Ishikawa (cell line): ENCODE measurements around the gene PCID2.

ENCODE experiments used
- CEBPB ChIP-seq: IDR thresholded peaks from 2 replicates; pipeline ENCODE4 v1.6.1; 2012
- CREB1 ChIP-seq: IDR thresholded peaks from 2 replicates; pipeline ENCODE4 v1.6.1; 2012; ENCODE audit warnings: low read depth
- EGR1 ChIP-seq: IDR thresholded peaks from 2 replicates; pipeline ENCODE4 v1.6.1; 2012
- EP300 ChIP-seq: IDR thresholded peaks from 2 replicates; pipeline ENCODE4 v1.6.1; 2012; ENCODE audit warnings: borderline replicate concordance
- FOXM1 ChIP-seq: IDR thresholded peaks from 2 replicates; pipeline ENCODE4 v1.6.1; 2012; ENCODE audit warnings: low read depth, borderline replicate concordance
- NFIC ChIP-seq: IDR thresholded peaks from 2 replicates; pipeline ENCODE4 v1.6.1; 2012
- RAD21 ChIP-seq: IDR thresholded peaks from 2 replicates; pipeline ENCODE4 v1.6.1; 2012; ENCODE audit warnings: low read depth
- TAF1 ChIP-seq: IDR thresholded peaks from 2 replicates; pipeline ENCODE4 v1.6.1; 2012; ENCODE audit warnings: low read depth, mild to moderate bottlenecking
- TCF12 ChIP-seq: IDR thresholded peaks from 2 replicates; pipeline ENCODE4 v1.6.1; 2012; ENCODE audit warnings: low read depth
- TEAD4 ChIP-seq: IDR thresholded peaks from 2 replicates; pipeline ENCODE4 v1.6.1; 2012
- YY1 ChIP-seq: IDR thresholded peaks from 2 replicates; pipeline ENCODE4 v1.6.1; 2012; ENCODE audit warnings: low read depth
- ZBTB7A ChIP-seq: IDR thresholded peaks from 2 replicates; pipeline ENCODE4 v1.6.1; 2012; ENCODE audit warnings: low read depth
- TF ChIP-seq, protein P1 (sequence below): IDR thresholded peaks from 2 replicates; pipeline ENCODE4 v1.6.1; 2012
- TF ChIP-seq, protein P2 (sequence below): IDR thresholded peaks from 2 replicates; pipeline ENCODE4 v1.6.1; 2012
- TF ChIP-seq, protein P3 (sequence below): IDR thresholded peaks from 2 replicates; pipeline ENCODE4 v1.6.1; 2012; ENCODE audit warnings: low read depth, mild to moderate bottlenecking

Gene PCID2

DNA sequence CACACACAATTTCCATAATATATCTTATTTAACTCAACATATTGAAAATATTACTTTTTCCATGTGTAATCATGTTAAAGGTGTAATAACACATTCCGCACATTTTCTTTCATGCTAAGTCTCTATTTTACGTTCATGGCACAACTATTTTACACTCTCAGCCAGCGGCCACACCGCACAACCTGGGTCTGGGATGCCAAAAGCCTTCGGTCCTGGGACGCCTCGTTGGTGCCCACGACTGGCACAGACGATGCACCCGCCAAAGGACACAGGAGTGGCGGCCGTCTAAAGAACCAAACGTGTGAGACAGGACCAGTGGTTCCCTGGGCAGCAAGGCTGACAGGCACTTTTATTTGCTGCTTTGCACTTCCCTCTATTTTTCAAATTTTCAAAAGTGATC lies 60.1 kb downstream of the PCID2 start:
- TF ChIP-seq EP300 = no peak
- TF ChIP-seq FOXM1 = no peak
- TF ChIP-seq TEAD4 = no peak

DNA sequence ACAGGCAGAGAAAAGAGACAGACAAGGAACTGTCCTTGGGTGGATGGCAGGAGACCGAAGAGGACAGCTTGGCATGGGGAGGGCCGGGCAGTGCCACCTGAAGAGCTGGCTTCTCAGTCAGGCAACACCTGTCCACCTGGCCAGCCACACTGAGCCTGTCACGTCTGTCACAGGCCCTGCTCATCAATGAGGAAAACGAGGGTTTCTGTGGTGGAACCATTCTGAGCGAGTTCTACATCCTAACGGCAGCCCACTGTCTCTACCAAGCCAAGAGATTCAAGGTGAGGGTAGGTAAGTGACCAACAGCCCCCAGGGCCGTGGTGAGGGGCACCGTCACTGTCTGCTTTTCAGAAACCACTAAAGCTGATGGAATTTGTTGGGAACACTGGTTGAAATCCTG lies 61.3 kb downstream of the PCID2 start:
- TF ChIP-seq NFIC = no peak

DNA sequence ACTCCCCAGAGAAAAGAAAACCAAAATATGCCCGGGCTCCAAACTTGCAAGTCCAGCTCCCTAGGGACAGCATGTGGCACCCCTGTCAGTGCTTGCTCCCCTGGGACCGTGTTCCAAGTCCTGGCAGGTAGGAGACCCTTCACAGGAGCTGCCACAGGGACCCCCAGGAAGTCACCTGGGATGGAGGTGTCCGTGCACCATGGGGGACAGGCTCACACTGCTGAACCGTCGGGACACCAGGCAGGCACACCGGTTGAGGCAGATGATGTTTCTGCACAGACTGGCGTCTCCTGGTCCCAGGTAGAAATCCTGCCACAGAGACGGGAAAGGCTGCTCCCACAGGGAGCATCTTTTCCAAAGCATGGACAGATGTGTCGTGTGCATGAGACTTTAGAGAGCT lies 61.7 kb downstream of the PCID2 start:
- TF ChIP-seq EP300 (no peak), NFIC (no peak), EGR1 (no peak), ZBTB7A (no peak), TAF1 (no peak), RAD21 (no peak), TCF12 (no peak), CEBPB (no peak)
- TF ChIP-seq, protein P1, sequence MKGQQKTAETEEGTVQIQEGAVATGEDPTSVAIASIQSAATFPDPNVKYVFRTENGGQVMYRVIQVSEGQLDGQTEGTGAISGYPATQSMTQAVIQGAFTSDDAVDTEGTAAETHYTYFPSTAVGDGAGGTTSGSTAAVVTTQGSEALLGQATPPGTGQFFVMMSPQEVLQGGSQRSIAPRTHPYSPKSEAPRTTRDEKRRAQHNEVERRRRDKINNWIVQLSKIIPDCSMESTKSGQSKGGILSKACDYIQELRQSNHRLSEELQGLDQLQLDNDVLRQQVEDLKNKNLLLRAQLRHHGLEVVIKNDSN = no peak
- TF ChIP-seq, protein P2, sequence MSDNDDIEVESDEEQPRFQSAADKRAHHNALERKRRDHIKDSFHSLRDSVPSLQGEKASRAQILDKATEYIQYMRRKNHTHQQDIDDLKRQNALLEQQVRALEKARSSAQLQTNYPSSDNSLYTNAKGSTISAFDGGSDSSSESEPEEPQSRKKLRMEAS = no peak
- TF ChIP-seq, protein P3, sequence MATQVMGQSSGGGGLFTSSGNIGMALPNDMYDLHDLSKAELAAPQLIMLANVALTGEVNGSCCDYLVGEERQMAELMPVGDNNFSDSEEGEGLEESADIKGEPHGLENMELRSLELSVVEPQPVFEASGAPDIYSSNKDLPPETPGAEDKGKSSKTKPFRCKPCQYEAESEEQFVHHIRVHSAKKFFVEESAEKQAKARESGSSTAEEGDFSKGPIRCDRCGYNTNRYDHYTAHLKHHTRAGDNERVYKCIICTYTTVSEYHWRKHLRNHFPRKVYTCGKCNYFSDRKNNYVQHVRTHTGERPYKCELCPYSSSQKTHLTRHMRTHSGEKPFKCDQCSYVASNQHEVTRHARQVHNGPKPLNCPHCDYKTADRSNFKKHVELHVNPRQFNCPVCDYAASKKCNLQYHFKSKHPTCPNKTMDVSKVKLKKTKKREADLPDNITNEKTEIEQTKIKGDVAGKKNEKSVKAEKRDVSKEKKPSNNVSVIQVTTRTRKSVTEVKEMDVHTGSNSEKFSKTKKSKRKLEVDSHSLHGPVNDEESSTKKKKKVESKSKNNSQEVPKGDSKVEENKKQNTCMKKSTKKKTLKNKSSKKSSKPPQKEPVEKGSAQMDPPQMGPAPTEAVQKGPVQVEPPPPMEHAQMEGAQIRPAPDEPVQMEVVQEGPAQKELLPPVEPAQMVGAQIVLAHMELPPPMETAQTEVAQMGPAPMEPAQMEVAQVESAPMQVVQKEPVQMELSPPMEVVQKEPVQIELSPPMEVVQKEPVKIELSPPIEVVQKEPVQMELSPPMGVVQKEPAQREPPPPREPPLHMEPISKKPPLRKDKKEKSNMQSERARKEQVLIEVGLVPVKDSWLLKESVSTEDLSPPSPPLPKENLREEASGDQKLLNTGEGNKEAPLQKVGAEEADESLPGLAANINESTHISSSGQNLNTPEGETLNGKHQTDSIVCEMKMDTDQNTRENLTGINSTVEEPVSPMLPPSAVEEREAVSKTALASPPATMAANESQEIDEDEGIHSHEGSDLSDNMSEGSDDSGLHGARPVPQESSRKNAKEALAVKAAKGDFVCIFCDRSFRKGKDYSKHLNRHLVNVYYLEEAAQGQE = no peak

DNA sequence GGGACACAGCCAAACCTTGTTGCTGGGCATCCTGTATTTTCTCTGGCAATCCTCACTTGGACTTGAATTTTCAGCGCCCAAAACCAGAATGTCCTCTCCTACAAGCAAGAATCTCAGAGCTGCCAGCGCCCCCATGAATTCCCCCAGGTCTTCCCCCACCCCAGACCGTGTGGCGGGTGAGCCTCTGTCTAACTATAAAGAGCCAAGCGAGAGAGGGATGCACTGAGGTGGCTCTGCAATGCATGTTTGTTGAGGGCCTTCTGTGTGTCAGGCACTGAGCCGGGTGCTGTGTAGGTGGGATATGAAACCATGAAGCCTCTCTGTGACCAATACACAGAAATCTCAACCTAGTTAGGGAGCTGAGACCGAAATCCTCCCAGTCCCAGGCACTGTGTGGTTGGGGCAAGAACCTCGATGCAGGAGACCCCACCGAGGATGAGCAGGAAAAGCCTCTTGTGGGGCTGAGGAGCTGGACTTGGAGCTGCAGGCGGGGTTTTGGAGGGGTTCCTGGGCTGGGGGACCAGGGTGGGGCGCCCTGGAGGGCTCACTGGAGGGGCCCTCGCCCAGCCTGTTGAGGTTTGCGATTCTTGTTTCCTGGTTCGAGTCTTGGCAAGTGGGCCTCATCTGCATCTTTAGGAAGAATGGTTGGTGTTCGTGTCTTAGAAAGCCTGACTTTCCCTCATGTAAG lies 62.4 kb downstream of the PCID2 start:
- TF ChIP-seq YY1 = no peak
- no peak for TF ChIP-seq TCF12
- TF ChIP-seq TEAD4 = no peak
- TF ChIP-seq FOXM1 = no peak
- no peak for TF ChIP-seq ZBTB7A
- no peak for TF ChIP-seq EP300
- TF ChIP-seq NFIC = no peak
- TF ChIP-seq TAF1 = no peak
- TF ChIP-seq EGR1 = no peak
- no peak for TF ChIP-seq RAD21
- no peak for TF ChIP-seq CEBPB
- TF ChIP-seq CREB1 = no peak
- TF ChIP-seq, protein P3 = no peak
- TF ChIP-seq, protein P2 = no peak
- TF ChIP-seq, protein P1 = no peak

DNA sequence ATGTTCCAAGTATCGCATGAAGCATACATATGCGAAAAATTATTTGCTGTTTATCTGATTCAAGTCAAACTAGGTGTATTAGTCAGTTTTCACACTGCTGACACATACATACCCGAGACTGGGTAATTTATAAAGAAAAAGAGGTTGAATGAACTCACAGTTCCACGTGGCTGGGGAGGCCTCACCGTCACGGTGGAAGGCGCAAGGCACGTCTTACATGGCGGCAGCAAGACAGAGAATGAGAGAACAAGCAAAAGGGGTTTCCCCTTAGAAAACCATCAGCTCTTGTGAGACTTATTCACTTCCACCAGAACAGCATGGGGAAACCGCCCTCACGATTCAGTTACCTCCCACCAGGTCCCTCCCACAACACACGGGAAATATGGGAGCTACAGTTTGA lies 63.0 kb downstream of the PCID2 start:
- TF ChIP-seq, protein P1 = no peak
- TF ChIP-seq FOXM1 = no peak
- TF ChIP-seq CEBPB = no peak
- TF ChIP-seq TAF1 = no peak
- TF ChIP-seq EP300 = no peak
- no peak for TF ChIP-seq RAD21
- TF ChIP-seq, protein P3 = no peak
- TF ChIP-seq TCF12 = no peak
